Measurements from ENCODE around the gene OR51L1.

The OR51L1 gene

GRCh38 chr11:5046754-5047330 is 52.2 kb downstream of the OR51L1 start:
- DNase-seq (ENCODE audit: low spot score): no peak

All from hematopoietic multipotent progenitor cell treated with erythropoietin and hydrocortisone succinate and interleukin-3 and kit ligand, for 15 days (in vitro differentiated cells).